Activated T-helper 17 cell treated with anti-CD3 and anti-CD28 coated beads, Interleukin-2, amount 50 U/mL, for 72 hours (primary cell): ENCODE results near the gene TNIP1. TPM values are rescaled to one million over a fixed set of nuclear protein-coding genes. Genes with fewer than 3 reads are reported as not detected.

Experiments
- ATAC-seq: fragments of 150-1000 bp; cut with Tn5 transposase; replicated peaks from 2 replicates; pipeline ENCODE4 v1.10.0; 2021; ENCODE audit warnings: mild to moderate bottlenecking, moderate library complexity
- H3K27ac Mint-ChIP-seq: one replicate; pipeline ENCODE4 v1.8.0; 2022; ENCODE audit warnings: mixed read lengths
- H3K27me3 Mint-ChIP-seq: one replicate; pipeline ENCODE4 v1.8.0; 2022; ENCODE audit warnings: mixed read lengths
- H3K36me3 Mint-ChIP-seq: one replicate; pipeline ENCODE4 v1.8.0; 2022; ENCODE audit warnings: low read depth, mild to moderate bottlenecking, mixed read lengths
- H3K4me1 Mint-ChIP-seq: one replicate; pipeline ENCODE4 v1.8.0; 2022; ENCODE audit warnings: mixed read lengths
- H3K4me3 Mint-ChIP-seq: one replicate; pipeline ENCODE4 v1.8.0; 2022; ENCODE audit warnings: mild to moderate bottlenecking, mixed read lengths
- H3K9me3 Mint-ChIP-seq: one replicate; pipeline ENCODE4 v1.8.0; 2022; ENCODE audit warnings: mixed read lengths
- total RNA-seq, 2 donors: library from RNA; stranded (reverse); gene quantifications; one replicate each; pipeline ENCODE4 v1.2.3, GENCODE V29; 2022

TNIP1 gene
- total RNA-seq, 2 donors from 2014 or later, result 316 to 609 TPM

- Mint-ChIP-seq H3K27ac (peak overlapping the region; percentile 43), H3K4me1 (peaks cover 39% of the 10 kb centered on the region), H3K27me3 (no peaks in the 10 kb centered on the region), H3K9me3 (no peaks in the 10 kb centered on the region), H3K36me3 (peaks cover 100% of the 10 kb centered on the region), H3K4me3 (no peak overlapping the region)
- no peak for ATAC-seq
These were observed 24.2 kb downstream of the TNIP1 start for GRCh38 chr5:151056379-151057325.

GRCh38 chr5:151055336-151055735, 25.5 kb downstream of the TNIP1 start:
- H3K27ac Mint-ChIP-seq, result peak overlapping the region; percentile 80
- ATAC-seq, result no peak
- no peaks in the 10 kb centered on the region for H3K27me3 Mint-ChIP-seq
- H3K9me3 Mint-ChIP-seq, result no peaks in the 10 kb centered on the region
- peaks cover 100% of the 10 kb centered on the region for H3K36me3 Mint-ChIP-seq
- H3K4me1 Mint-ChIP-seq, result peaks cover 26% of the 10 kb centered on the region
- no peak overlapping the region for H3K4me3 Mint-ChIP-seq

- Mint-ChIP-seq H3K27me3 (no peaks in the 10 kb centered on the region), H3K27ac (peak overlapping the region; percentile 80), H3K4me1 (peaks cover 20% of the 10 kb centered on the region), H3K36me3 (peaks cover 100% of the 10 kb centered on the region), H3K4me3 (no peak overlapping the region), H3K9me3 (no peaks in the 10 kb centered on the region)
- no peak for ATAC-seq
These were observed 26.1 kb downstream of the TNIP1 start for GRCh38 chr5:151054709-151055108.

GRCh38 chr5:151053796-151054462, 26.9 kb downstream of the TNIP1 start:
- Mint-ChIP-seq H3K27me3 (no peaks in the 10 kb centered on the region), H3K27ac (peak overlapping the region; percentile 80), H3K36me3 (peaks cover 100% of the 10 kb centered on the region)

GRCh38 chr5:151052836-151053235, 28.0 kb downstream of the TNIP1 start:
- peak overlapping the region; percentile 80 for H3K27ac Mint-ChIP-seq
- H3K27me3 Mint-ChIP-seq, result no peaks in the 10 kb centered on the region
- peaks cover 14% of the 10 kb centered on the region for H3K4me1 Mint-ChIP-seq
- no peaks in the 10 kb centered on the region for H3K9me3 Mint-ChIP-seq
- H3K4me3 Mint-ChIP-seq, result no peak overlapping the region
- ATAC-seq, result no peak
- H3K36me3 Mint-ChIP-seq, result peaks cover 100% of the 10 kb centered on the region

More at GRCh38 chr5:151053796-151054462, 26.9 kb downstream of the TNIP1 start:
- H3K4me3 Mint-ChIP-seq, result no peak overlapping the region
- H3K9me3 Mint-ChIP-seq, result no peaks in the 10 kb centered on the region
- ATAC-seq, result no peak
- H3K4me1 Mint-ChIP-seq, result peaks cover 14% of the 10 kb centered on the region

GRCh38 chr5:151051931-151052608, 28.8 kb downstream of the TNIP1 start:
- H3K9me3 Mint-ChIP-seq, result no peaks in the 10 kb centered on the region
- H3K4me3 Mint-ChIP-seq, result no peak overlapping the region
- H3K27ac Mint-ChIP-seq, result peak overlapping the region; percentile 80
- peaks cover 100% of the 10 kb centered on the region for H3K36me3 Mint-ChIP-seq
- H3K27me3 Mint-ChIP-seq, result no peaks in the 10 kb centered on the region
- peaks cover 10% of the 10 kb centered on the region for H3K4me1 Mint-ChIP-seq
- no peak for ATAC-seq

GRCh38 chr5:151051066-151051930, 29.5 kb downstream of the TNIP1 start:
- no peaks in the 10 kb centered on the region for H3K27me3 Mint-ChIP-seq
- no peaks in the 10 kb centered on the region for H3K9me3 Mint-ChIP-seq
- H3K36me3 Mint-ChIP-seq, result peaks cover 100% of the 10 kb centered on the region
- H3K4me3 Mint-ChIP-seq, result no peak overlapping the region
- peak overlapping the region; percentile 80 for H3K27ac Mint-ChIP-seq
- peak; percentile 70 for ATAC-seq
- H3K4me1 Mint-ChIP-seq, result peaks cover 8% of the 10 kb centered on the region

- Mint-ChIP-seq H3K9me3 (no peaks in the 10 kb centered on the region), H3K36me3 (peaks cover 100% of the 10 kb centered on the region), H3K4me1 (peaks cover 10% of the 10 kb centered on the region), H3K27ac (no peak overlapping the region), H3K4me3 (no peak overlapping the region), H3K27me3 (no peaks in the 10 kb centered on the region)
- no peak for ATAC-seq
These were observed 32.3 kb downstream of the TNIP1 start for GRCh38 chr5:151048526-151048925.

GRCh38 chr5:151047814-151048425, 32.9 kb downstream of the TNIP1 start:
- peaks cover 10% of the 10 kb centered on the region for H3K4me1 Mint-ChIP-seq
- no peaks in the 10 kb centered on the region for H3K9me3 Mint-ChIP-seq
- H3K4me3 Mint-ChIP-seq, result no peak overlapping the region
- H3K36me3 Mint-ChIP-seq, result peaks cover 100% of the 10 kb centered on the region
- H3K27ac Mint-ChIP-seq, result no peak overlapping the region
- no peaks in the 10 kb centered on the region for H3K27me3 Mint-ChIP-seq
- peak; percentile 66 for ATAC-seq

GRCh38 chr5:151042453-151043093, 38.3 kb downstream of the TNIP1 start:
- peaks cover 19% of the 10 kb centered on the region for H3K4me1 Mint-ChIP-seq
- peaks cover 100% of the 10 kb centered on the region for H3K36me3 Mint-ChIP-seq
- H3K4me3 Mint-ChIP-seq, result no peak overlapping the region
- H3K9me3 Mint-ChIP-seq, result no peaks in the 10 kb centered on the region
- H3K27ac Mint-ChIP-seq, result peak overlapping the region; percentile 59
- no peak for ATAC-seq
- no peaks in the 10 kb centered on the region for H3K27me3 Mint-ChIP-seq

GRCh38 chr5:151041577-151042268, 39.1 kb downstream of the TNIP1 start:
- no peak for ATAC-seq
- H3K27me3 Mint-ChIP-seq, result no peaks in the 10 kb centered on the region
- peaks cover 23% of the 10 kb centered on the region for H3K4me1 Mint-ChIP-seq
- peak overlapping the region; percentile 59 for H3K27ac Mint-ChIP-seq
- H3K36me3 Mint-ChIP-seq, result peaks cover 100% of the 10 kb centered on the region
- no peak overlapping the region for H3K4me3 Mint-ChIP-seq
- no peaks in the 10 kb centered on the region for H3K9me3 Mint-ChIP-seq

GRCh38 chr5:151040211-151040747, 40.6 kb downstream of the TNIP1 start:
- H3K9me3 Mint-ChIP-seq, result no peaks in the 10 kb centered on the region
- H3K27ac Mint-ChIP-seq, result peak overlapping the region; percentile 69
- H3K27me3 Mint-ChIP-seq, result no peaks in the 10 kb centered on the region
- H3K36me3 Mint-ChIP-seq, result peaks cover 100% of the 10 kb centered on the region
- H3K4me1 Mint-ChIP-seq, result peaks cover 18% of the 10 kb centered on the region
- ATAC-seq, result peak; percentile 28
- H3K4me3 Mint-ChIP-seq, result no peak overlapping the region
